Brain microvascular endothelial cell (primary cell): ENCODE results near the gene LAMTOR5.

ENCODE experiments used
- DNase-seq: peaks from one replicate; pipeline ENCODE4 v3.0.0-alpha.2; 2020
- H3K27ac ChIP-seq: fragments of 250-450 bp; sonication (Bioruptor Pico); 2 replicates; pipeline ENCODE4 v1.5.1; 2020; ENCODE audit warnings: mild to moderate bottlenecking, moderate library complexity
- H3K27me3 ChIP-seq: fragments of 250-450 bp; sonication (Bioruptor Pico); replicated peaks from 2 replicates; pipeline ENCODE4 v1.5.1; 2020; ENCODE audit warnings: mild to moderate bottlenecking
- H3K36me3 ChIP-seq: fragments of 250-450 bp; sonication (Bioruptor Pico); replicated peaks from 2 replicates; pipeline ENCODE4 v1.5.1; 2020; ENCODE audit warnings: mild to moderate bottlenecking
- H3K4me3 ChIP-seq: 2 replicates; pipeline ENCODE4 v1.5.1; 2011; ENCODE audit warnings: low read depth, mild to moderate bottlenecking, control low read depth, low read length, moderate library complexity
- in situ Hi-C: cut with HindIII; loops from 2 replicates; pipeline ENCODE4 v1.10.0; 2017; ENCODE audit warnings: low sequenced_read_pairs, low pct_ligation_motif_present
- TF ChIP-seq, protein P1 (sequence below): IDR thresholded peaks from 2 replicates; pipeline ENCODE4 v1.5.1; 2011; ENCODE audit warnings: low read depth, mild to moderate bottlenecking, moderate library complexity, low read length, control low read depth, inconsistent platforms; ENCODE audit errors: missing control alignments

The LAMTOR5 gene

DNA sequence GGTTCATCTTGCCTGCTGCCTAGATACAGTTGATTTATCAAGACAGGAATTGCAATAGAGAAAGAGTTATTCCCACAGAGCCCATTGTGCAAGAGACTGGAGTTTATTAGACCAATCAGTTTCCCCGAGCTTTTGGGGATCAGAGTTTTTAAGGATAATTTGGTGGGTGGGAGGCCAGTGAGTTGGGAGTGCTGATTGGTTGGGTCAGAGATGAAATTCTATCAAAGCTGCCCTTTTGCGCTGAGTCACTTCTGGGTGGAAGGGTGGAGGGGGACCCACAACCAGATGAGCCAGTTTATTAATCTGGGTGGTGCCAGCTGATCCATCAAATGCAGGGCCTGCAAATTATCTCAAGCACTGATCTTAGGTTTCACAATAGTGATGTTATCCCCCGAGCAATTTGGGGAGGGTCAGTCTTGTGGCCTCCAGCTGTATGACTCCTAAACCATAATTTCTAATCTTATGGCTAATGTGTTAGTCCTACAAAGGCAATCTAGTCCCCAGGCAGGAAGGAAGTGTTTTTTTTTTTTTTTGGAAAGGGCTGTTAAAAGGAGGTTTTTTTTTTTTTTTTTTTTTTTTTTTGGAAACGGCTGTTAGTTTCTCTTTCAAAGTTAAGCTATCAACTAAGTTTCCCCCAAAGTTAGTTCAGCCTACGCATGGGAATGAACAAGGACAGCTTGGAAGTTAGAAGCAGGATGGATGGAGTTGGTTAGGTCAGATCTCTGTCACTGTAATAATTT, 24.1 kb downstream of the LAMTOR5 start:
- Histone ChIP-seq H3K27ac (no peak overlapping the region), H3K4me3 (no peak overlapping the region), H3K36me3 (no peaks in the 10 kb centered on the region), H3K27me3 (no peaks in the 10 kb centered on the region)
- TF ChIP-seq, protein P1, sequence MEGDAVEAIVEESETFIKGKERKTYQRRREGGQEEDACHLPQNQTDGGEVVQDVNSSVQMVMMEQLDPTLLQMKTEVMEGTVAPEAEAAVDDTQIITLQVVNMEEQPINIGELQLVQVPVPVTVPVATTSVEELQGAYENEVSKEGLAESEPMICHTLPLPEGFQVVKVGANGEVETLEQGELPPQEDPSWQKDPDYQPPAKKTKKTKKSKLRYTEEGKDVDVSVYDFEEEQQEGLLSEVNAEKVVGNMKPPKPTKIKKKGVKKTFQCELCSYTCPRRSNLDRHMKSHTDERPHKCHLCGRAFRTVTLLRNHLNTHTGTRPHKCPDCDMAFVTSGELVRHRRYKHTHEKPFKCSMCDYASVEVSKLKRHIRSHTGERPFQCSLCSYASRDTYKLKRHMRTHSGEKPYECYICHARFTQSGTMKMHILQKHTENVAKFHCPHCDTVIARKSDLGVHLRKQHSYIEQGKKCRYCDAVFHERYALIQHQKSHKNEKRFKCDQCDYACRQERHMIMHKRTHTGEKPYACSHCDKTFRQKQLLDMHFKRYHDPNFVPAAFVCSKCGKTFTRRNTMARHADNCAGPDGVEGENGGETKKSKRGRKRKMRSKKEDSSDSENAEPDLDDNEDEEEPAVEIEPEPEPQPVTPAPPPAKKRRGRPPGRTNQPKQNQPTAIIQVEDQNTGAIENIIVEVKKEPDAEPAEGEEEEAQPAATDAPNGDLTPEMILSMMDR, result no peak
- peak; percentile 3 for DNase-seq
- in situ Hi-C loops, result no loop called here

DNA sequence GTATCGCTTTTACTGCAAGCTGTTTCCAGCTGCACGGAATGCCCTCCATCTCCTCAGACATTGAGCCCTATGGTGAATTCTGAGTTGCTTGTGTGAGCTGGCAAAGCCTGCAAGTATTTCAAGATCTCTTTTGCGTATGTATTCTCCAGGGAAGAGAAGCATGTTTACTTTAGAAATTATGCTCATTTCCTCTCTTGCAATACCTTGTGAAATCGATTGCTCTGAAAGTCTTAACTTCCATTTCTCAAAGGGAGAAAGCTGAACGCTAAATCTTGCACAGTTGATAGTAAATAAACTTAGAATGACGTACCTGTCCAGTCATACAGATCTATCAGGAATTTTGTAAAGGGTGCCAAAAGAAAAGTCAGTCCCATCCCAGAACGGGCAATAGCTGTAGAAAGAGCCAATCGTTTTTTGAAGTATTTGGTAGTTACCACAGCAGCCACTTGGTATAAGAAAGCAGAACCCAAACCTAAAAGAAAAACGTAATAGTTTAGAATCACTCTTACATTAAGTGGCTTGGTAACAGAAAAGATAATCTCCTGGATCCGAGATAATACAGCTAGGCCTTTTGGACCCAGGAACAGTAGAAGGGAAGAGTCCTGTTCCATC, 26.7 kb downstream of the LAMTOR5 start:
- Histone ChIP-seq H3K4me3 (no peak overlapping the region), H3K36me3 (peaks cover 19% of the 10 kb centered on the region), H3K27me3 (no peaks in the 10 kb centered on the region), H3K27ac (peak overlapping the region; percentile 48)
- in situ Hi-C loops, result no loop called here
- DNase-seq, result peak; percentile 44
- TF ChIP-seq, protein P1, result no peak

DNA sequence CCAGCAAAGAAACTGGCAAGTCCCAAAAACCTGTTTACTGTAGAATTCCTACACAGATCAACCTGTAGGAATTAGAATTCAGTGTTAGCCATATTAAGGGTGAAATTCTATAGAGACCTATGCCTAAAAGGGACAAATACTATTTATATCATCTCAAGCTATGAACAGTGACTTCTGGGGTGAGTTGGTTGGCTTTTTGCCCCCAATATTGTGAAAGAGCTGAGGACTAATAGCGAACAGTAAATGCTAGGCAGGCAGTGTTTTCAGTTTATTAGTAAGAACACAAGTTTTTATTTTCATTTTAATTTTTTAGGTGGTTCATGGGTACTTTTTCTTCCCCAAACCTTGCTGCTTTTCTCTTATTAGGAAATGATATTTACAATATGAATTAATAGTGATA, 32.0 kb downstream of the LAMTOR5 start:
- Histone ChIP-seq H3K27me3 (no peaks in the 10 kb centered on the region), H3K27ac (no peak overlapping the region), H3K36me3 (peaks cover 28% of the 10 kb centered on the region), H3K4me3 (no peak overlapping the region)
- no peak for DNase-seq
- TF ChIP-seq, protein P1, result no peak
- in situ Hi-C loops, result no loop called here

DNA sequence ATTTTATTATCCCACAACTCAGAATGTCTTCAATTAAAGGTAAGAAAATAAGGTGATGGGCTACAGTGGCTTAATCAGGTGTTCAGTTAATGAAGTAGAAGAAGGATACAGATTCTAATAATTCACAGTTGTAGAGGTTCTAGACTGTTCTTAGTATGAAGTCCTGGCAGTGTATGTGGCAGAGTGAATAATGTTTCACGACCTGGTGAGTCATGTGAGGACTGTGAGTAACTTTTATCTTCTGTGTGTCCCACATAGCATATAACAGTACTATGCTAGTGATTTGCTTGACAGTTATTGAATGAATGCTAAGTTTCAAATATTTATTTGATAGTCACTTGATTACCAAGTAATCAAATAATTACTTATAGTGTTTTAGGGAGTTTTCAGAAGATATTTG, 36.7 kb downstream of the LAMTOR5 start:
- in situ Hi-C loops, result no loop called here
- H3K27ac ChIP-seq, result no peak overlapping the region
- peaks cover 14% of the 10 kb centered on the region for H3K36me3 ChIP-seq
- DNase-seq, result peak; percentile 69
- no peak overlapping the region for H3K4me3 ChIP-seq
- TF ChIP-seq, protein P1, result no peak
- no peaks in the 10 kb centered on the region for H3K27me3 ChIP-seq

DNA sequence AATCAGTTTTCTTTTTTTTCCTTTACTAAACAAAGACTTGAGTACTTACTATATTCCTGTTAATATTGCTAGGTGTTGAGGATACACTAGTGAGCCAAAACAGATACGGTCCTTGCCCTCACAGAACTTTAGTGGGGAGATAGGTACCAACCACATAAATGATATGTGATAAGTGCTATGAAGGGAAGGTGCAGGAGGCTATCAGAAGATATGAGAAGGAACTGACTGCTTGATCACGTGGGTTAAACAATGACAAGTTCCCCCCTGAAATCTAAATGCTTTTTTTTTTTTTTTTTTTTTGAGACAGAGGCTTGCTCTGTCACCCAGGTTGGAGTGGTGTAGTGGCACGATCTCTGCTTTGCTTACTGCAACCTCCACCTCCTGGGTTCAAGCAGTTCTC, 43.3 kb downstream of the LAMTOR5 start:
- TF ChIP-seq, protein P1, result no peak
- no peak overlapping the region for H3K4me3 ChIP-seq
- no peak for DNase-seq
- H3K36me3 ChIP-seq, result peaks cover 8% of the 10 kb centered on the region
- no peaks in the 10 kb centered on the region for H3K27me3 ChIP-seq
- in situ Hi-C loops, result no loop called here
- no peak overlapping the region for H3K27ac ChIP-seq
